ENCODE results near the gene GRXCR1.

Gene GRXCR1

DNA sequence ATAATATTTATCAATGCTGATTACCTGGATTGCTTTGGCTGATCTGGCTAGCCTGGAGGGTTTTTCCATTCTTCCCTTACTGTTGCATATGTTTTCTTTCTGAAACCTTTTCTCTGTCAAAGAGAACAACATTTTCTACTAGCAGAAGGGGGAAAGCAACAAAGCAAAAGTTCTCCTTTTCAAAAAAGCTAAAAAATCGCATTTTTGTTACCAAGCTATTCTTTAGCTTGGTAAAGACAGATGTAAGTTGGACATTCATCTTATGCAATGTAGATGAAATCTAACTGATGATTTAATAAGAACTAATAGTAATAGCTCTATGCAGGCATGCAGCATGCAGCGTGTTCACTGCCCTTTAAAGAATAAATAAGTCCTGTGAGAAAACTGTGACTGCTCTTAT lies at the start of gene GRXCR1:
GRXCR1 (plus strand) TSS at position 301 of the 400 bp plus-strand sequence. CDS start 554 bp downstream, outside the sequence.
- H3K9me3 Mint-ChIP-seq, result peaks cover 13% of the 10 kb centered on the region
- no peaks in the 10 kb centered on the region for H3K27me3 Mint-ChIP-seq
- H3K4me1 Mint-ChIP-seq (ENCODE audit: low read depth), result no peaks in the 10 kb centered on the region
- H3K27ac Mint-ChIP-seq, result no peak within 1 kb of the TSS
- H3K36me3 Mint-ChIP-seq (ENCODE audit: low read depth), result no peaks in the 10 kb centered on the region
- H3K4me3 Mint-ChIP-seq, result no peak within 1 kb of the TSS
- intact Hi-C loops (cut with micrococcal nuclease), result no loop called here

DNA sequence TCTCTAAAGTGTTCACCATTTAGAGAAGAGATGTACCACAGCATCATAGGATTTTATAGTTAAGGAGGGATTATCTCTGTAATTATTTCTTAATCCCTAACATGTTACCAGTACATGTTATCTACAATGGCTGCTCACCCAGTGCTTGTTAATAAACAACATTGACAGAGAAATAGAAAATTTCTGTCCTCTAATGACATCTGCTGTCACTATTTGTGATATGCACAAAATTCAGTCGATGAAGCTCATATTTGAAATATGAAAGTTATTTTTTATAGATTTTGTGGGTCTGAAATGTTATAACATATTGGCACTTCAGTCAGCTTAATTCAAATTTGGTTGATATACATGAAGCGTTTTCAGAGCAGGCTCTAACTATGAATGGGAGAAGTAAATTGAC lies 48.8 kb upstream of the GRXCR1 start:
- intact Hi-C loops (cut with micrococcal nuclease), result no loop called here
- H3K27ac Mint-ChIP-seq, result no peak overlapping the region
- no peaks in the 10 kb centered on the region for H3K4me1 Mint-ChIP-seq (ENCODE audit: low read depth)
- H3K36me3 Mint-ChIP-seq (ENCODE audit: low read depth), result no peaks in the 10 kb centered on the region
- no peaks in the 10 kb centered on the region for H3K9me3 Mint-ChIP-seq
- H3K4me3 Mint-ChIP-seq, result no peak overlapping the region
- no peaks in the 10 kb centered on the region for H3K27me3 Mint-ChIP-seq

DNA sequence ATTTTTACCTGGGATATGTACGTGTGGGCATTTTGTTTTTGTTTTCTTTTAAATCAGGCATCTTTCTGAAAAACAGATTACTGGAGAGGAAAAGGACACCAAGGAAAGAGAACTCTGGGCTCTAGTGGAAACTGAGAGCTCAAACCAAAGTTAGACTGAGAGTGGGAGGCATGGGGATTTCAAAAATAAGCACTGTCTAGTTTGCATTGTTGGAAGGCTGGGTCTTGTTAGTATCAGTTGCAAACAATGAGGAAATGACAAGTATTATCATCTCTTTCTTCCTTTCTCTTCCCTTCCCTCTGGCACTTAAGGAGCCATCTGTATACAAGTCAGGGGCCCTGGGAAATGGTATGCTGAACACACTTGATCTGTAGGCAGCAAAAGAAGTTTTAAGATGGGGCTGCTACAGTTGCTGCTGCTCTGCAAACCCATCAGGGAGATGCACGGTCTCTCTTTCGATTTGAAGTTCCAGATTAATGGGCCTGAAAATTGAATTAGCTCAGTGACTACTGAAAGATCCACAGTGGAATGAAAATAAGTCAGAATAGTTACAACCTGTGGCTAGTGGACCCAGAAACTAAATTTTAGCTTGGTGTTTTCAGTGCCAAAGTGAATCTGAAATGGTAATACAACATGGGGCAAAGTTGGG lies 48.0 kb upstream of the GRXCR1 start:
- Mint-ChIP-seq H3K4me1 (ENCODE audit: low read depth) (no peaks in the 10 kb centered on the region), H3K27ac (no peak overlapping the region), H3K4me3 (no peak overlapping the region), H3K27me3 (no peaks in the 10 kb centered on the region), H3K9me3 (peaks cover under 1% of the 10 kb centered on the region), H3K36me3 (ENCODE audit: low read depth) (no peaks in the 10 kb centered on the region)
- intact Hi-C loops (cut with micrococcal nuclease), result no loop called here

DNA sequence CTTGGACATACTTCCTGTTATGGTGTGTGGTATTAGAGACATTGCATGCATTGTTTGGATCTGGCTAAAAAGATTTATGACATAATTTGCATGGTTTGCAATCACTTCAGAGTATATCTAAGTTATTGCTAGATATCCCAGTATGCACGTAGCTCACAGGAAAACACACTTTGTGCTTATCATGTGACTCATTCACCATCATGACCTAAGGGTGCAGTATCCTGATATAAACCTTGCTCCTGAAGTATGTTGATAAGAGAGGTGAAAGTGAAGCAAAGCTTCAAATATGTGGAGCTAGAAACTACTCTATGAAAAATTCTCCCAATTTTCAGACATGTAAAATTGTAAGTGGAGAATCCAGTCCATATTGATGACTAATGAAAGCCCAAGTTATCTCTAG lies 46.9 kb upstream of the GRXCR1 start:
- H3K27ac Mint-ChIP-seq, result no peak overlapping the region
- no peak overlapping the region for H3K4me3 Mint-ChIP-seq
- no peaks in the 10 kb centered on the region for H3K27me3 Mint-ChIP-seq
- intact Hi-C loops (cut with micrococcal nuclease), result no loop called here
- H3K9me3 Mint-ChIP-seq, result peaks cover 11% of the 10 kb centered on the region
- H3K36me3 Mint-ChIP-seq (ENCODE audit: low read depth), result no peaks in the 10 kb centered on the region
- no peaks in the 10 kb centered on the region for H3K4me1 Mint-ChIP-seq (ENCODE audit: low read depth)

DNA sequence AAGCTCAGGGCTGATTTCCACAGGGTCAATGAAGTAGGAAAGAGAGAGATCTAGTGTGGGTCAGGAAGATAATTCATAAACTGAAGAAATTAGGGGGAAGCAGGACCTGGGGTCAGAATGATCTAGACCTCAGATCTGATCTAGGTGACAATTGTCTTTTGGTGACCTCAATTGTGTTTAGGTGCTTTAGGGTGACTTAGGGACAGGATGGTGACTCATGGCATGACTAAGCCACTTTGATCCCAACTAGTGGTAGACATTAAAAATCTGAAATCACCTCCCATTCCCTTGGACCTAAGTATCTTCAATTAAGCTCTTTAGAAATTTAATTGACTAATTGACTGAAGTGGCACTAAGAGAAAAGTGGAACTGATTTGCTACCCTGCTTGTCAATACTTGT lies 36.7 kb upstream of the GRXCR1 start:
- intact Hi-C loops (cut with micrococcal nuclease), result no loop called here
- H3K4me1 Mint-ChIP-seq (ENCODE audit: low read depth), result no peaks in the 10 kb centered on the region
- no peak overlapping the region for H3K4me3 Mint-ChIP-seq
- H3K27ac Mint-ChIP-seq, result no peak overlapping the region
- no peaks in the 10 kb centered on the region for H3K36me3 Mint-ChIP-seq (ENCODE audit: low read depth)
- peaks cover 2% of the 10 kb centered on the region for H3K9me3 Mint-ChIP-seq
- H3K27me3 Mint-ChIP-seq, result no peaks in the 10 kb centered on the region

DNA sequence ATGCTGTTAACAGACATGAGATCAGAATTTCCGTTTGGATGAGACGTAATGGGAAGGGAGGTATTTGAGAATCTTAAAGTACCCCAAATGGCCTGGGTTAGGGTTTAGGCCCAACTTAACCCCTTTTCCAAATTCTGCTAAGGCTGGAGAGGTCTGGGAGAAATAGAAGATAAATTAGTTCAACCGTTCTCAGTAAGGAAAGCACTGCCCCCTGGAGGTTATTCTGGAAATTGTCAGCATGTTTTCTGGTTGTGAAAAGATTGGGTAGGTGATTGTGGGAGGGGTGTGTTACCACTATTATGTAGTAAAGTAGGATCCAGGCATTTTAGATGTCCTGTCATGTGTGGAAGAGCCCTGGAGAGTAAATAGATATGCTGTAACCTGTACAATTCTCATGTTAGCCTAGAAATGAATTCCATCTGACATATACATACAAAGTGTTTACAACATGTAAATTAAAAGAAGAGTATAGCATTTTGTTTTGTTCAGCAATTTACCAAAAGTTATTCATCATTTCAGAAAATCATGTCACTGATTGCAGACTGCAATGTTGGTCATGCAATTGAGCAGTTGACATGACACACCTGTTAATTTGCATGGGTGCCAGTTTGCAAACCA lies 26.8 kb upstream of the GRXCR1 start:
- H3K27me3 Mint-ChIP-seq, result no peaks in the 10 kb centered on the region
- no peak overlapping the region for H3K27ac Mint-ChIP-seq
- H3K36me3 Mint-ChIP-seq (ENCODE audit: low read depth), result no peaks in the 10 kb centered on the region
- intact Hi-C loops (cut with micrococcal nuclease), result loop anchor here (1.0 to 5.0 kb wide), 2 partner anchors 297 to 583 kb away; no protein-coding TSS in a partner anchor
- no peak overlapping the region for H3K4me3 Mint-ChIP-seq
- H3K4me1 Mint-ChIP-seq (ENCODE audit: low read depth), result no peaks in the 10 kb centered on the region
- no peaks in the 10 kb centered on the region for H3K9me3 Mint-ChIP-seq

DNA sequence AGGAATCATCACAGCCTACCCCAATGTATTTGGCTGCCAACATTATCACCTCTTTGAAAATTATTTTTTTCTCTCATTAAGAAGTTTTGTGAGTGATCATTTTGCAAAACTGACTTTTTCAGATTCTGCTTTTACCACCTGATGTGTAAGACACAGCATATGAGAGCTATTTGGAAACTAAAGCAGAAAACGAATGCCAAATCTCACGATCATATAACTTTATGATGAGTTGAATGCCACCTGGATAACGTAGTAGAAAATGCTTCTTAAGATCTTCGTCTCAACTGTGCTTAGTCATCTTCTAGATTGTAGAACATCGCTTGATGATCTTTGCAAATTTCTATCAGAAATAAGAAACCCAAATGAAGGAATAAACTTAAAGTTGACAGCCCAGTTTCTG lies 21.3 kb upstream of the GRXCR1 start:
- no peak overlapping the region for H3K27ac Mint-ChIP-seq
- H3K9me3 Mint-ChIP-seq, result no peaks in the 10 kb centered on the region
- no peaks in the 10 kb centered on the region for H3K27me3 Mint-ChIP-seq
- intact Hi-C loops (cut with micrococcal nuclease), result no loop called here
- no peaks in the 10 kb centered on the region for H3K4me1 Mint-ChIP-seq (ENCODE audit: low read depth)
- no peak overlapping the region for H3K4me3 Mint-ChIP-seq
- no peaks in the 10 kb centered on the region for H3K36me3 Mint-ChIP-seq (ENCODE audit: low read depth)

DNA sequence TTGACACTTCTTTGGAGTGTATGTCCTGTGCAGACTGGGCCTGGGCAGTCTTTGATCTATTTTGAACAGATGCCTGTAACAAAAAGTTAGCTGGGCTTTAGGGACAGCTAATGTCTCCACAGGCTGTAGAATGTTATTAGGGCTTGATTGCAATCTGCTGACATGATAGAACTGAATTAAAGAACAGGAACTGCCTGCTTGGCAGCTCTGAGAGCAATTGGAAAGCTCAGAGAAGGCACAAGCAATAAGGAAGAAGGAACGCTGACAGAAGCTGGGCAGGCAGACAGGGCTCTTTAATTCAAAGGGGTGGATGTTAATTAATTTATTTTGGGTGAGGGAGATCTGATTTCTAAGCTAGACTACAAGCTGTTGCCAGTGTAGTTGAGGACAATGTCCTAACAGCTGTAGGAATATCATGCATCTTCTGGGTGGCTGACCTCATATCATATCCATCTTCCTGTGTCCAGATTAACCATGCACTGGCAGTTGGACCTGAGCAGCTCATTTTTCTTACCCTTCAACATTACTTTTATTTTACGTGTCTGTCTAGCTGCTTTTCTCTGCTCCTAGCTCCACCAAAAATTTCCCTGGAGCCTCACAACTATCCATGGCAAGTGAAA lies 20.7 kb upstream of the GRXCR1 start:
- intact Hi-C loops (cut with micrococcal nuclease), result no loop called here
- H3K9me3 Mint-ChIP-seq, result no peaks in the 10 kb centered on the region
- no peak overlapping the region for H3K4me3 Mint-ChIP-seq
- H3K27ac Mint-ChIP-seq, result no peak overlapping the region
- no peaks in the 10 kb centered on the region for H3K4me1 Mint-ChIP-seq (ENCODE audit: low read depth)
- no peaks in the 10 kb centered on the region for H3K36me3 Mint-ChIP-seq (ENCODE audit: low read depth)
- no peaks in the 10 kb centered on the region for H3K27me3 Mint-ChIP-seq

DNA sequence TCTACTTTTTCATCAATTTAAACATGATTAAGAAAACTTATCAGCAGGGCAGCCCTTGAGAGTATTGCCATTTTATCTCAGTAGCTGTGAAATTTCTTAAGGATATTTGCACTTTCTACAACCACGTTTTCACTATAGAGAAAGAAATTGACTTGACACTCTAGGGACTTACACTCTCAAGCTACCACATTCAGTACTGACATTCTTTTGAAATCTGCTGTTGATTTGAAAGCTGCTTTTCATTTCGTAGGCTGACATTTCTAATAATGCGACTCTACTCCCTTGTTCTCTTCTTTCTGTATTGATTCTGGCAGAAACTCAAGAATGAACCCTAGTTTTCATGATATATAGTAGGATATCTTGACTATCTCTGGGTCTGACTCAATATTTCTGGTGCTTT lies 13.7 kb upstream of the GRXCR1 start:
- Mint-ChIP-seq H3K9me3 (no peaks in the 10 kb centered on the region), H3K27me3 (peaks cover 2% of the 10 kb centered on the region), H3K4me1 (ENCODE audit: low read depth) (no peaks in the 10 kb centered on the region), H3K27ac (no peak overlapping the region), H3K4me3 (no peak overlapping the region), H3K36me3 (ENCODE audit: low read depth) (no peaks in the 10 kb centered on the region)
- intact Hi-C loops (cut with micrococcal nuclease), result no loop called here

DNA sequence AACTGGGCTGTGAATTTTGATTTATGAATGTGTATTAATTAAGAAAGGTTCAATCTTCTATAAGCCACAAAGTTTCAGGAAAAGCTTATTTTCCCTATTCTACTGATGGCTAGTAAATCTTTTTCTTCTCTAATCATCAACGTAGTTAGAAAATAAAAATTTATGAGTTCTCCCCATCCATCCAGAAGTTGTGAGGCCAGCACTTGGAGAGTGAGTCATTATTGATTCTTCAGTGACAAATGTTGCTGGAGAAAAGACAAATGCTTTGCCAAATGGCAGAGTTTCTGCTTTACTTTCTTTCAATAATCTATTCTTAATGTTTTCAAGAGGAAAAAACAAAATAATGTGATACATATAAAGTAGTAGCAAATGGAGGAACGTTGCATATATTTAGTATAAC lies 11.3 kb upstream of the GRXCR1 start:
- Mint-ChIP-seq H3K4me3 (no peak overlapping the region), H3K36me3 (ENCODE audit: low read depth) (no peaks in the 10 kb centered on the region), H3K27ac (no peak overlapping the region), H3K27me3 (peaks cover 2% of the 10 kb centered on the region), H3K9me3 (peaks cover 11% of the 10 kb centered on the region), H3K4me1 (ENCODE audit: low read depth) (no peaks in the 10 kb centered on the region)
- intact Hi-C loops (cut with micrococcal nuclease), result no loop called here

DNA sequence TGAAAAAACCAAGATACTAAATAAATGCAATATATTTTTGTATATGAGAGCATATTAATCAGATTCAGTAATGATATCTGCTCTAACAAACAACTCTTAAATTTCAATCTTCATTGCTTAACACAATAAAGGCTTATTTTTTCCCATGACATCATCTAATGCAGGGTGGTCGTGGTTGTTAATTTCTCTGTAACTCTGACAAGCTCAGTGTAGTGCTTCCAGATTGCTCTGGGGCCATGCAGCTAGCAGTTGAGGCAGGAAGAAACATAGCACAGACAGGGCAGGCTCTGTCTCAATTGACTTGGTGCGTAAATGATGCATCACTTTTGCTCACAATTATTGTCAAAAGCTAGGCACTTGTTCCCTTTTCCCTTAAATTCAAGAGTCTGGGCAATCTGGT lies 869 bp upstream of the GRXCR1 start:
- Mint-ChIP-seq H3K27ac (no peak overlapping the region), H3K36me3 (ENCODE audit: low read depth) (no peaks in the 10 kb centered on the region), H3K4me3 (no peak overlapping the region), H3K27me3 (no peaks in the 10 kb centered on the region), H3K4me1 (ENCODE audit: low read depth) (no peaks in the 10 kb centered on the region), H3K9me3 (peaks cover 21% of the 10 kb centered on the region)
- intact Hi-C loops (cut with micrococcal nuclease), result no loop called here

DNA sequence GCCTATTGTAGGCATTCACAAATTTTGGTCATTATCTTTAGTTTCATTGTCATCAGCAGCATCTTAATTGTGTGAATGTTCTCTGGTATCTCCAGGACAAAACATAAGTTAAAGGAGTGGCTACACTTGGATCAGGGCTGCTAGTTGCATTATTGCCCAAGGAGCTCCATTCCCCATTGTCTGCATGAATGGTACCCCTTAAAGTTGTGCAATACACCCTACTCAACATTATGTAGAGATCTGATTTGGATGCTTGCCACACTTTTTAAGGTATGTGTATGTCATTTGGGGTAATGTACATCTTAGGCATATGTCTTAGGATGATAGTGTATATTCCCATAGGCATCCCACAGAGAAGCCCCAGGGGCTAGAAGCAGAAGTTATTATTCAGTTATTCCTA lies 2.9 kb downstream of the GRXCR1 start:
- no peaks in the 10 kb centered on the region for H3K27me3 Mint-ChIP-seq
- intact Hi-C loops (cut with micrococcal nuclease), result no loop called here
- no peaks in the 10 kb centered on the region for H3K9me3 Mint-ChIP-seq
- H3K4me3 Mint-ChIP-seq, result no peak overlapping the region
- H3K36me3 Mint-ChIP-seq (ENCODE audit: low read depth), result no peaks in the 10 kb centered on the region
- no peaks in the 10 kb centered on the region for H3K4me1 Mint-ChIP-seq (ENCODE audit: low read depth)
- H3K27ac Mint-ChIP-seq, result no peak overlapping the region

DNA sequence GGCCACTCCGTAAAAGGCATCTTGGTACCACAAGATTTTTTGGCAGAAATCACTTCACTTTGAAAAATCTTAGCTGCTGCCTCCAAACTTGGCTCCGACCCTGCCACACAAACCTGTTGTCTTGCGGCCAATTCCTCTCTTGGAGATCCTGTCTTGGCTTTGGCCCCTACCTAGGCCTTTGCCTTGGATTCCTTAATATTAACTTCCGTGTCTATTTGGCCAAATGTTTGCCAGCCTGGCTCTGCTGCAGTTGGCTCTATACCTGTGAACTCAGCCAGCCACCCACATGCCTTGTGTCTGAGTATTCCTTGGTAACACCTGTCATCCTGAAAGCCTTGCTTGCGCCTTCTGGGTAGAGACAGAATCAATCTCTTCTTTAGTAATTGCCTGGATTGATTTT lies 12.5 kb downstream of the GRXCR1 start:
- Mint-ChIP-seq H3K36me3 (ENCODE audit: low read depth) (no peaks in the 10 kb centered on the region), H3K27ac (no peak overlapping the region), H3K9me3 (peaks cover 15% of the 10 kb centered on the region), H3K27me3 (no peaks in the 10 kb centered on the region), H3K4me3 (no peak overlapping the region), H3K4me1 (ENCODE audit: low read depth) (no peaks in the 10 kb centered on the region)
- intact Hi-C loops (cut with micrococcal nuclease), result no loop called here

DNA sequence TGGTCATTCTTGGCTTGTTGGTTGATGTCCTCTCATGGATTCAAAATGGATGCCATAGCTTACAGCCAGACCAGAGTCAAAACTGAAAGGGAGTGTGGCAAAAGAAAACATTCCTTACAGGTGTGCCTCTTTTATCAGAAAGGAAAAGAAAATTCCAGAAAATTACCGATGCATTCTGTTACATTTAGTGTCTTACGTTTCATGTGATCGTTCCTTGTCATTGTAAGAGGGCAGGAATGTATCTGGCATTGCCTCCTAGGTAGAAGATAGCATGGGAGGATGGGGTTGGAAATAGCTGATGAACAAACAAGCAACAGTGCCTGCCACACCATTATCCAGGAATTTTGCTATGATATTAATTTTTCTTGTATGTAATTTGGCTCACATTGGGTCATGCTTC lies 13.1 kb downstream of the GRXCR1 start:
- no peaks in the 10 kb centered on the region for H3K4me1 Mint-ChIP-seq (ENCODE audit: low read depth)
- no peaks in the 10 kb centered on the region for H3K36me3 Mint-ChIP-seq (ENCODE audit: low read depth)
- intact Hi-C loops (cut with micrococcal nuclease), result no loop called here
- H3K27me3 Mint-ChIP-seq, result no peaks in the 10 kb centered on the region
- H3K9me3 Mint-ChIP-seq, result peaks cover 21% of the 10 kb centered on the region
- H3K4me3 Mint-ChIP-seq, result no peak overlapping the region
- H3K27ac Mint-ChIP-seq, result no peak overlapping the region

DNA sequence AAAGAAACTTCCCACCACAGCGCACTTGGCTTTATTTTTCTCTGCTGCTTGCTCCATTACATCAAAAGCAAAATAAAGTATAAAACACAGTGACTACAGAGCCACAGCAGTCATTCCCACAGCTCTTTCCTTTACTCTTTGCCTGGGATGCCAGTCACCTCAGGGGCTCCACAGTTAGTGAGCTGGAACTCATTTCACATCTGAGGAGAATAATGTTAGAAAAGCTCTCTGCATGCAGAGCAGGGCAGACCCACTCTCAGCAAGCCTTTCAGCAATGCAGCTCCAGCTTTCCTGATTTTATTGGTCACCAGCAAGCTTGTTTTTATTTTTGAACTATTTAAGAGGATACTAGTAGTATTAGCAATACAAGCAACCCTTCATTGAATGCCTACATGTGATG lies 13.8 kb downstream of the GRXCR1 start:
- Mint-ChIP-seq H3K4me1 (ENCODE audit: low read depth) (no peaks in the 10 kb centered on the region), H3K4me3 (no peak overlapping the region), H3K27ac (no peak overlapping the region), H3K27me3 (no peaks in the 10 kb centered on the region), H3K9me3 (peaks cover 23% of the 10 kb centered on the region), H3K36me3 (ENCODE audit: low read depth) (no peaks in the 10 kb centered on the region)
- intact Hi-C loops (cut with micrococcal nuclease), result no loop called here
